MM.1S (cell line): ENCODE measurements around the gene ZBTB38.

Experiments
- CTCF ChIP-seq: fragments of 300-600 bp; sonication (generic); IDR thresholded peaks from 2 replicates; pipeline ENCODE4 v1.5.1; 2016; ENCODE audit warnings: antibody characterized with exemption, low read length, mixed read lengths
- EZH2 ChIP-seq: fragments of 300-600 bp; sonication (generic); optimal IDR thresholded peaks from 2 replicates; pipeline ENCODE3; 2017; ENCODE audit warnings: low read depth, mild to moderate bottlenecking, antibody characterized with exemption, low read length, mixed read lengths
- EZH2phosphoT487 ChIP-seq: fragments of 300-600 bp; sonication (generic); IDR thresholded peaks from 2 replicates; pipeline ENCODE4 v1.6.1; 2018; ENCODE audit warnings: antibody characterized with exemption, low read length

GRCh38 chr3:141371882-141372281, 3.6 kb downstream of the ZBTB38 start:
- TF ChIP-seq CTCF (no peak), EZH2 (no peak), EZH2phosphoT487 (no peak)
